HuH-7.5 (cell line): ENCODE data around the gene COMT.
A peak's percentile ranks its signal among the peaks of the same experiment; 100 is the strongest.

Experiments used
- DNase-seq: peaks from one replicate; pipeline ENCODE4 v3.0.0; 2011; ENCODE audit warnings: low spot score

The COMT gene

DNA sequence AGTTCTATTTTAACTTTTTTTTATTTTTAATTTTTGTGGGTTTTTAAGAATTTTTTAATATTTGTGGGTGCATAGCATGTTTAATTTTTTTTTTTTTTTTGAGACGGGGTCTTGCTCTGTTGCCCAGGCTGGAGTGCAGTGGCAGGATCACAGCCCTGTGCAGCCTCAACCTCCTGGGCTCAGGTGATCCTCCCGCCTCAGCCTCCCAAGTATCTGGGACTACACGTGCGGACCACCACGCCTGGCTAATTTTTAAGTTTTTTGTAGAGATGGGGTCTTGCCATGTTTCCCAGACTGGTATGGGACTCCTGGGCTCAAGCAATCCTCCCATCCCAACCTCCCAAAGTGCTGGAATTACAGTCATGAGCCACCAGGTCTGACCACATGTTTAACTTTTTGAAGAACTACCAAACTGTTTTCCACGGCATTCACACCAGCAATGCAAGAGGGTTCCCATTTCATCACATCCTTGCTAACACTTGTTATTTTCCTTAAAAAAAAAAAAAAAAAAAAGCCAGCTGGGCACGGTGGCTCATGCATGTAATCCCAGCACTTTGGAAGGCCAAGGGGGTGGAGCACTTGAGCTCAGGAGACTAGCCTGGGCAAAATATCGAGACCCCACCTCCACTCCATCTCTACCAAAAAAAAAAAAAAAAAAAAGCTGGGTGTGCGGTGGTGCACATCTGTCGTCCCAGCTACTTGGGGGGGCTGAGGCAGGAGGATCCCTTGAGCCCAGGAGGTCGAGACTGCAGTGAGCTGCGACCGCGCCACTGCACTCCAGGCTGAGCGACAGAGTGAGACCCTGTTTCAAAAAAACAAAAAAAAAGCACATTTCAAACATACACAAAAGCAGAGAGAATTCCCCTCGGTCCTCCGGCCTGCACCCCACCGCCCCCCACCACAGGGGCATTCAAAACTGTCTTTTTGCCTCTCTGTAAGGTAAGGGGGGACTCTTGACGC lies 16.8 kb downstream of the COMT start:
- no peak for DNase-seq

DNA sequence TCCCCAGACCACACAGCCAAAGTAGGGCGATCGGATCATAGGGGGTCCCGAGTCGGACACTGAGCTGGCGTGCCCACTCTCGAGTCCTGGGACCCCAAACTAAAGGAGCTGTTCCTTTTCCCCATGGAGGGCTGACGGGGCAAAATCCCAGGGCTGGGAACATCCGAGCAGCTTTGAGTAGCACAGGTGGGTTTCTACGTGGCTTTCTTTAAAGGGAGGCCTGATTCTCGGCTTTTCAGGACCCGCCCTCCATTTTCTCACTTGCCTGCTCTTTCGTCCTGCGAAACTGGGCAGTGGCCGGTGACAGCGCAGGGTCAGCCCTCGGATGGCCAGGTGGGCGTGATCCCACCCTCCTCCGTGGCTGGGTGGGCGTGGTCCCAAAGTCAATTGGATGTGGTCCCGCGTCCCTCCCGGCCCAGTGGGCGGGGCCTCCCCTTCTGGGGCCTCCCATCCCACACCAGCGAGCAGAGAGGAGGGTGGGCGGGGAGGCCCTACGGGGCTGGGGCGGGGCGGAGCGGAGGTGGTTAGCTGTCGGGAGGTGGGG lies 17.5 kb downstream of the COMT start:
- DNase-seq = peak; percentile 92

DNA sequence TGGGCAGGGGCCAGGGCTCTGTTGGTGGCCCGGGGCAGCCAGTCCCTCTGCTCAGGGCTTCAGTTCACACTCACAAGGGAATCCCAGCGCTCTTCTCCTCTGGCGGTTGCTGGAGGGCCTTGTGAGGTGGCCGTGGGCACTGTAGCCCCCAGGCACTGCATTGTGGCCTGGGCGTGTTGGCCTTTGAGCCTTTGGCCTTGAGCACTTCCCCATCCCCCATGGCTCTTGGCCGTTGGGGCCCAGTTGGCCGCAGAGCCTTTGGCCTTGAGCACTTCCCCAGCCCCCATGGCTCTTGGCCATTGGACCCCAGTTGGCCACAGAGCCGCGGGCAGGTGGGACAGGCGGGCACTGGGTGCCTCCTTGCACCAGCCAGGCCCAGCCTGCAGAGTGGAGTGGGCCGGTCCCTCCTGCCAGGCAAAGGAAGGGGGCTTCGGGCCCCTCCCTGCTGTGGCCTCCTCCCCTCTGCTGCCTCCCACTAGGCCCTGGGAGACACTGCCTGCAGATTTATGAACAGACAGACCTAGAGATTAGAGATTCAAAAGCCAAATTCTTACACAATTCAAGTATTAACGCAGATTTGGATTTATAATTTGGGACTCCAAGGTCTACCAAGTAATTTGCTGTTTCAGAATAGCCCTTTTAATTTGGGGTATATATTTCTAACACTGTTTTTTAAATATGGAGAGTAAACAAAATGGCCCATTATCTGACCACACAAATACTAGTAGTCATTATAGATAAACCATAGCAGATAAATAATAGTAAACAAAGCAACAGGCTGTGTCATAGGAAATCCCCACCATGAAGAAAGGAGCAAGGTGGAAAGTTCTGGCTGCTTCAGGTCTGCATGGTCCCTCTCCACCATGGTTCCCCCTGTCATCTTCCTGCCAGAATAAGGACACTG lies 18.3 kb downstream of the COMT start:
- no peak for DNase-seq

DNA sequence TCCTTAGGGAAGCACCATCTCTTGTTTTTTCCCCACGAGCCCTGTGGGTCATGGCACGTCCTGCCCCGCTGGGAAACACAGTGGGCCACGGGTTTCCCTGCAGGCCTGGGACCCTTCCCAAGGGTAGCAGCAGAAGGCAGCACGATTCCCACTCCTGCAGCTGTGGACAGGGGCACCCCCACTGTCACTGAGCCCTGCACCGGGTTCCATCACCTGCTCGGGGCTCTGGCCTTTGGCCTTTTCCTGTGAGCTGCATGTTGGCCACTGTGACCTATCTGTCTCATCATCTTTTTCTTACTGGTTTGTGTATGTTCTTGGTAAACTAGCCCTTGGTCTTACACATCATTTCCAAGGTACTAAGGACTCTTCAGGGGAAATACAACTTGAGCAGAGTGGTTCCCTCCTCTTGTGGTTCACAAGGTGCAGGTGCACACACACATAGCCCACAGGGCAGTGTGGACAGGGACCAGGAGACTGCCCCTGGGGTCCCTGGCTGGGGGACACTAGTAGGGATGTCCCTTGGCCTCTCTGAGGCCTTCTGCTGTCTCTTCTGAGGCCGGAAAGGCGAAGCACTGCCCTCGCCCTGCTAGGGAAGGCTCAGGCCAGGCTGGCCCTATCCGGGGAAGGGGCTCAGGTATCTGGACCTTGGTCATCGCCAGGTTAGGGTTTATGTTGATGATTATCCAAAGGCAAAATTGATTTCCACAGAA lies 19.1 kb downstream of the COMT start:
- no peak for DNase-seq

DNA sequence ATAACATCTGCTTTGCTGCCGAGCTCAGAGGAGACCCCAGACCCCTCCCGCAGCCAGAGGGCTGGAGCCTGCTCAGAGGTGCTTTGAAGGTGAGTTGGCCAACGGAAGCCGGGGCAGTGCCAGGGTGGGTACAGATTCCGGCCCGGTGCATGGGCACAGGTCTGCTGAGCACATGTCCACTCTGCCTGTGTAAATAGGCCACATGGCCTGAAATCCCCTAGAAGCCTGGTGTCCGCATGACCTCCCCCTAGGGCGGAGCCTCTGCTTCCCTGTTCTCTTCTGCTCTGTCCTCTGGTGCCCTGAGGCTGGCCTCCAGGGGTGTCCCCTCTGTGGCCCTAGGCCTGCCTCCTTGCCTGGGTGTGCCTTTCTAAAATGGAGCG lies 19.6 kb downstream of the COMT start:
- no peak for DNase-seq

DNA sequence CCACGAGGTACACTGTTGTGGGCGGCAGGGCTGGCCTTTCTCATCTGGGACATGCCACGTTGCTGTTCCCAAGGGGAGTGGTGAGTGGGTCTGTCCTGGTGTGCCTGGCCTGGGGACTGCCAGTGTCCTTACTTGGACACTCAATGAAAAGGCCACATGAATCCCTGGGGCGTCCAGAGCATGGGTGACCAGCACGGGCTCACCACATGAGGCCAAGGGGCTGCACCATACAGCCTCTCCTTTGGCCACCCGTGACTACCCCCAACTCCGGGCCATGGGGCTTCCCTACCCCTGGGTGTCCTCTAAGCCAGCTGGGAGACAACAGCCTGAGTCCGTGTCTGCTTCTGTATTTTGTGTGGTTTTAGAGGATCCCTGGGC lies 20.3 kb downstream of the COMT start:
- DNase-seq = no peak

DNA sequence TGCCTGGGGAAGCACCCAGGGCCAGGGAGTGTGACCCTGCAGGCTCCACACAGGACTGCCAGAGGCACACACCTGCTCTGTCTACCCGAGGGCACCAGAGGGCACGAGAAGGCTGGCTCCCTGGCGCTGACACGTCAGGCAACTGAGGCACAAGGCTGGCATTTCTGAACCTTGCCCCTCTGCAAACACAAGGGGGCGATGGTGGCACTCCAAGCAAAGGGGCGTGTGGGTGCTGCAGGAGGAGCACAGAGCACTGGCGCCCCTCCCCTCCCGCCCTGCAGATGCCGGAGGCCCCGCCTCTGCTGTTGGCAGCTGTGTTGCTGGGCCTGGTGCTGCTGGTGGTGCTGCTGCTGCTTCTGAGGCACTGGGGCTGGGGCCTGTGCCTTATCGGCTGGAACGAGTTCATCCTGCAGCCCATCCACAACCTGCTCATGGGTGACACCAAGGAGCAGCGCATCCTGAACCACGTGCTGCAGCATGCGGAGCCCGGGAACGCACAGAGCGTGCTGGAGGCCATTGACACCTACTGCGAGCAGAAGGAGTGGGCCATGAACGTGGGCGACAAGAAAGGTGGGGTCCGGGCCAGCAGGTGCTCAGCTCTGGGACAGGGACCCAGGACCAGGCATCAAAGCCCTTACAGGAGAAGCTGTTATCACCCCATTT lies 20.8 kb downstream of the COMT start:
- DNase-seq = no peak

DNA sequence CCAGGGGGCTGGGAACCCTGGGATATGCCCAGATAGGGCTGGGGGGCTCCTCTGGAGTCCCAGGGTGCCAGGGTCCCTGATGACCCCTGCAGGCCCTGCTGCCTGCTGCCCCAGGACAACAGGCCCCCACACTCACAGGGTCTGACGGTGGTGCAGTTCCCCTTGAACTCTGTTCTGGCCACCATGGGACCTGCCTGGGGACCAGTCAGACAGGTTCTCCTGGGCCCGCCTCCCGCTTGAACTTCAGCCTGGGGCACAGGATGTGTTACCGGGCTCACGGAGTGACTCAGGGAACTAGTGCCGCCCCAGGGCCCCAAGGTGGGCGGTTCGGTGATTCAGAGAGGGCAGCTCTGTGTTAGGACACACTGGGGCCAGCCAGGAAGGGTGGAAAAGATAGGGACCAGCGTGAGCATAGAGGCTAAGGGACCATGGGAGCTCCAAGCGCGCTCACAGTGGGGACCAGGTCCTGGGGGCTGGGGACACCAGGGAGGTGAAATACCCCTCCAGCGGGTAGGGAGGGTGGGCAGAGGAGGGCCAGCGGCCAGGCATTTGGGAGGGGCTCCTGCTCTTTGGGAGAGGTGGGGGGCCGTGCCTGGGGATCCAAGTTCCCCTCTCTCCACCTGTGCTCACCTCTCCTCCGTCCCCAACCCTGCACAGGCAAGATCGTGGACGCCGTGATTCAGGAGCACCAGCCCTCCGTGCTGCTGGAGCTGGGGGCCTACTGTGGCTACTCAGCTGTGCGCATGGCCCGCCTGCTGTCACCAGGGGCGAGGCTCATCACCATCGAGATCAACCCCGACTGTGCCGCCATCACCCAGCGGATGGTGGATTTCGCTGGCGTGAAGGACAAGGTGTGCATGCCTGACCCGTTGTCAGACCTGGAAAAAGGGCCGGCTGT lies 21.6 kb downstream of the COMT start:
- DNase-seq = no peak

DNA sequence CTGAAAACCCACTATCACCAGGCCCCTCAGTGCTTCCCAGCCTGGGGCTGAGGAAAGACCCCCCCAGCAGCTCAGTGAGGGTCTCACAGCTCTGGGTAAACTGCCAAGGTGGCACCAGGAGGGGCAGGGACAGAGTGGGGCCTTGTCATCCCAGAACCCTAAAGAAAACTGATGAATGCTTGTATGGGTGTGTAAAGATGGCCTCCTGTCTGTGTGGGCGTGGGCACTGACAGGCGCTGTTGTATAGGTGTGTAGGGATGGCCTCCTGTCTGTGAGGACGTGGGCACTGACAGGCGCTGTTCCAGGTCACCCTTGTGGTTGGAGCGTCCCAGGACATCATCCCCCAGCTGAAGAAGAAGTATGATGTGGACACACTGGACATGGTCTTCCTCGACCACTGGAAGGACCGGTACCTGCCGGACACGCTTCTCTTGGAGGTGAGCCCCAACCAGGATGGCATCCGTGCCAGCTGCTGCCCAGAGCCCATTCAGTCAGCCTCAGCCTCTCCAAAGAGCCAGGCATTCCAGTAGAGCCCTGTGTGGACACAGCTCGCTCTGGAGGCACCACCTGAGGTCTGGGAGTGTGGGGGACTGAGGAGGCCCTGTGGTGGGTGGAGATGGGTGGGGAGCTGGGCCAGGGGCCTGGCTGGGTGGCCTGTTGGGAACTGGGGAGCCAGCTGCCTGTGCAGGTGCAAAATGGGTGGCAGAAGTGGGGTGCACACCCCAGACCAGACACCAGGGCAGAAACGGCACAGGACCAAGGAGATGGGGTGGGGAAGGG lies 22.5 kb downstream of the COMT start:
- no peak for DNase-seq

DNA sequence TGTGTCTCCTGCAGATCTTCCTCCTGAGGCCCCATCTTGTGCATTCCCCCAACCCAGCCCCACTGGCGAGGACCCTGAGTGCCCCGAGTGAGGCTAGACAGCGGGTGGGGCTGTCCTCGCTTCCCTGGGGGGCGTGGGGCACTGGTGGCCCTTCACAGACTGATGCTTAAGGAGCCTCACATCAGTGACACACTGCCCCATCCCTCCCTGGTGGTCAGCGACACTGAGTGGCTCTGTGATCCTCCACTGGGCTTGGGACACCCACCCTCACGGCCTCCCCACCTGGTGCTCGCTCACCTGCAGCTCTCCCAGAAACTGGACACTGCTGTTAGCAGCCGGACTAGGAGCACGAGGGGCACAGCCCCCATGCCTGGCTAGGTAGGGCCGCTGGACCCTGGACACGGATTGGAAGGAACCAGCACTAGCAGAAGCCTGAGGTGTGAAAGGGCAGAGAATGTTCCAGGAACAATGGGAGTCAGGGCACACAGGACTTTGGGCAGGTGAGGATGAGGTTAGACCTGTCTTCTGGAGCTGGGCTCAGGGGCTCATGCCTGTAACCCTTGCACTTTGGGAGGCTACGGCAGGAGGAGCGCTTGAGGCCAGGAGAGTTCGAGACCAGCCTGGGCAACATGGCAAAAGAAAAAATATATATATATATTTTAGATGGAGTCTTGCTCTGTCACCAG lies 23.3 kb downstream of the COMT start:
- DNase-seq = no peak

DNA sequence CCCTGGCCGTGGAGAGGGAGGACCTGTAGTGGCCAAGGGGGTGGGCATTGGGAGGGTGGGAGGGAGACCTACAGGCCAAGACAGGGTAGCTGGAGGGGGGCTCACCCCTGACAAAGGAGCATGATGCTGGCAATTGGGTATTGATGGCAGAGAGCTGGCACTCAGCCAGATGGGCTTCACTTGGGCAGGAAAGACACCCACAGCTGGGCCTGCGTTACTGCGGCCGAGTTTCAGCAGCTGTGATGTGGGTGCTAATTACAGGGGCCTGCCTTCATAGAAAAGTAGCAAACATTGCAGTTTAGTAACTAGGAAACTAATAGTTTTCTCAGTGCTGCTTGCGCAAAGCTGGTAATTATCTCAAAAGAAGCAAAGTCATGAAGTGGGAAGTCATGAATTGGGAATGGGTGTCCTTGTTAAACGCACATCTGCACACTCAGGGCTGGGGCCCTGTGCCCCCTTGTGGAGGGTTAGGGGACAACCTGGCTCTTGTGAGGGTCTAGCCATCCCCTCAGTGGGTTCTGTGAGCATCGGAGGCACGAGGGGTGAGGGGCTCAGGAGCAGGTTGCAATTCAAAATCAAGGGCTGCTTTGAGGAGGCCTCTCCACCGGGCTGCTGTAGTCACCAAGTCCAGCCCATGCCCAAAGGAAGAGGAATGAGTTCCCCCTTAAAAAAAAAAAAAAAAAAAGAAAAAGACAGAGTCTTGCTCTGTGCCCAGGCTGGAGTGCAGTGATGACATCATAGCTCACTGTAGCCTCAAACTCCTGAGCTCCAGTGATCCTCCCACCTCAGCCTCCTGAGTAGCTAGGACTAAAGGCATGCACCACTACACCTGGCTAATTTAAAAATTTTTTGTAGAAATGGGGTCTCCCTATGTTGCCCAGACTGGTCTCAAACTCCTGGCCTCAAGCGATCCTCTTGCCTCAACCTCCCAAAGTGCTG lies 24.5 kb downstream of the COMT start:
- no peak for DNase-seq

DNA sequence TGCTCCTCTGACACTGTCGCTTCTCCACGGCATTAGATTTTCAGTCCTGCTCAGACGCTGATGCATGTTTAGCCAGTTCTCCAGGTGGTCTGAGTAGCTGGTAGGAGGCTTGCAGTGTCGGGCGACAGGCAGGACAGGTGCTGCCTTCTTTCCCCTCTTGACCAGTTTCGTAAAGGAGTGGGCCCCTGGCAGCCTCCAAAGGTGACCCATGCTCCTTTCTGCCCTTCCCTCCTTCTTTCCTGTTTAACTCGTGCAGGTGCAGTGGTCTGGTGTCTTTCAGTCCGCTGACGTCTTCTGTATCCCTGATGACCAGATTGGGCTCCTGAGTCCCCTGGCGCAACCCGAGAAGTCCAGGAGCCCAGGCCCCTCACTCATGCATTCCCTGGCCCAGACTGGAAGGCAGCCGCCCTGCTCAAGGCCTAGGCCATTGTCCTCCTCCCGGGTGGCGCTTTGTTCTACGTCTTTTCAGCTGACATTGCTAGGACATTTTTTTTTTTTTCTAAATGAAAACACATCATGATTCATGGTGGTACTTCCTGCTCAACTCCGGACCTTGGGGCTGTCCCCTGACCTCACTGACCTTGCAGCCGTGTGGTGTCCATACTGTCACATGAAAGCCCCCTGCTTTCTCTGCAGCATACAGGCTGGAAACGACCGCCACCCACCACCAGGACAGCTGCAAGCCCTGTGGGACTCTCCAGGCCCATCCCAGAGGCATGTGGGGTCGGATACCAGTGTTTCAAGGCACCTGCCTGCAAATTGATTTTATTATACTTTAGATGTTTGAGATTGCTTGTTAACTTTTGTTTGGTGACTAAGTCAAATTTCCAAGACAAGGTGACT lies 25.6 kb downstream of the COMT start:
- DNase-seq = no peak

DNA sequence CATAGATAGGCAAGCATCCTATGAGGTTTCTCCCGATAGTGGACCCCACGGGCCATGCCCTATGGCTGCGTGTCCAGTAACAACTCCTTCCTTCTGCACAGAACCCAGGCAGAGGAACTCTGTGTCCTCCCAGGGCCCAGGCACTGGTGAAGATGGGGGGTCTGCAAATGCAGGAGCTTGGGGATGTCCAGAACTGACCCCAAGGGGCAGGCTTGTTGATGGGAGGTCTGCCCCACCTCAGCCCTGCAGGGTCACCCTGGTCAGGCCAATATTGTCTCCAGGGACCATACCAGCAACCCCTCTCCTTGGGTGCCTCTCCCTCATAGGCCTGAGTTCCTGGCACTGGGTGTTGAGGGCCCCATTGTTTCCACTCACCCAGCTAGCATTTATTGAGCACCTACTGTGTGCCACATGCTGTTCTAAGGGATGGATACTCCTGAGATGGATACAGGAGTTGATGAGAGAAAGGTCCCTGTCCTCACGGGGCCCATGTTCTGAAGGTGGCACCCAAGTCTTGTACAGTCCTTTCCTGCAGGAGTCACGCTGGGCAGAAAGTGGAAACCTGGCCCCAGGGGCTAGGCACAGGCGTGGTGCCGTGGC lies 26.4 kb downstream of the COMT start:
- no peak for DNase-seq

DNA sequence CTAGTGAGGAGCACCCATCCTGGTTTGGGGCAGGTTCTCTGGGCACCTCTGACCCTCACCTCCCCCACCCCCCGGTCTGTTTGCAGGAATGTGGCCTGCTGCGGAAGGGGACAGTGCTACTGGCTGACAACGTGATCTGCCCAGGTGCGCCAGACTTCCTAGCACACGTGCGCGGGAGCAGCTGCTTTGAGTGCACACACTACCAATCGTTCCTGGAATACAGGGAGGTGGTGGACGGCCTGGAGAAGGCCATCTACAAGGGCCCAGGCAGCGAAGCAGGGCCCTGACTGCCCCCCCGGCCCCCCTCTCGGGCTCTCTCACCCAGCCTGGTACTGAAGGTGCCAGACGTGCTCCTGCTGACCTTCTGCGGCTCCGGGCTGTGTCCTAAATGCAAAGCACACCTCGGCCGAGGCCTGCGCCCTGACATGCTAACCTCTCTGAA lies 26.9 kb downstream of the COMT start:
- no peak for DNase-seq

DNA sequence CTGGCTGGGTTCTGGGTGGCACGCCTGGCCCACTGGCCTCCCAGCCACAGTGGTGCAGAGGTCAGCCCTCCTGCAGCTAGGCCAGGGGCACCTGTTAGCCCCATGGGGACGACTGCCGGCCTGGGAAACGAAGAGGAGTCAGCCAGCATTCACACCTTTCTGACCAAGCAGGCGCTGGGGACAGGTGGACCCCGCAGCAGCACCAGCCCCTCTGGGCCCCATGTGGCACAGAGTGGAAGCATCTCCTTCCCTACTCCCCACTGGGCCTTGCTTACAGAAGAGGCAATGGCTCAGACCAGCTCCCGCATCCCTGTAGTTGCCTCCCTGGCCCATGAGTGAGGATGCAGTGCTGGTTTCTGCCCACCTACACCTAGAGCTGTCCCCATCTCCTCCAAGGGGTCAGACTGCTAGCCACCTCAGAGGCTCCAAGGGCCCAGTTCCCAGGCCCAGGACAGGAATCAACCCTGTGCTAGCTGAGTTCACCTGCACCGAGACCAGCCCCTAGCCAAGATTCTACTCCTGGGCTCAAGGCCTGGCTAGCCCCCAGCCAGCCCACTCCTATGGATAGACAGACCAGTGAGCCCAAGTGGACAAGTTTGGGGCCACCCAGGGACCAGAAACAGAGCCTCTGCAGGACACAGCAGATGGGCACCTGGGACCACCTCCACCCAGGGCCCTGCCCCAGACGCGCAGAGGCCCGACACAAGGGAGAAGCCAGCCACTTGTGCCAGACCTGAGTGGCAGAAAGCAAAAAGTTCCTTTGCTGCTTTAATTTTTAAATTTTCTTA lies 27.8 kb downstream of the COMT start:
- DNase-seq = no peak

DNA sequence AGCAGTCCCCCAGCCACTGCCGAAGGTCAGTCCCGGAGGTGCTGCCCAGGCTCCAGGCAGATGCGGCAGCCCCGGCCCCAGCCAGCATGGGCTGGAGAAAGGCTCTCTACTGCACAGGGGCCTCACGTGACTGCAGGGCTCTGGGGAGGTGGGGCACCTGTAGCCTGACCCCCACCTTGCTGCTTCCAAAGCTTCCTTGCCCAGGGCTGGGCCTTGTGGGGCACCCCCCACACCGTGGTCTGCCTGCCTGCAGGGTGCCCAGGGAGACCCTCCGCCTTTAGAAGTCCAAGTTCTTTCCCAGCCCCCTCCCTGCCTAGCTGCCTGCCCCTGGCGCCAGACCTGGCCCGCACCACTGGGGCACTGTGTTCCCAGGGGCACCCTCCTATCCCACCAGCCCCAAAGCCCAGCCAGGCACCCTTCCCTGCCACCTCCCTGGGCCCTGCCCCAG lies 28.5 kb downstream of the COMT start:
- no peak for DNase-seq
